SK-N-SH (cell line): ENCODE measurements around the gene NPR1. TPM values are rescaled to one million over a fixed set of nuclear protein-coding genes. Genes with fewer than 3 reads are reported as not detected.

Source experiments
- CTCF ChIA-PET: fragments of 300-600, 350-600 bp; formaldehyde crosslinking; extraction: SDS; loops from one replicate; lab custom pipeline; 2021; lab: Yijun Ruan, JAX
- POLR2A ChIA-PET: fragments of 350-600 bp; sonication (Branson Sonifier 250); formaldehyde crosslinking; extraction: SDS; loops from one replicate; lab custom pipeline; 2020; ENCODE audit warnings: antibody characterized with exemption, inconsistent platforms; lab: Yijun Ruan, JAX
- DNase-seq: peaks from one replicate; pipeline ENCODE4 v3.0.0; 2012
- H2AFZ ChIP-seq: fragments of 200-600 bp; sonication (generic); 2 replicates; pipeline ENCODE4 v1.8.1; 2016; ENCODE audit warnings: antibody characterized with exemption, mild to moderate bottlenecking, low read depth
- H3F3A ChIP-seq: fragments of 200-600 bp; sonication (generic); replicated peaks from 2 replicates; pipeline ENCODE3; 2016; ENCODE audit warnings: antibody characterized with exemption, mild to moderate bottlenecking; ENCODE audit not compliant: insufficient read depth
- H3K27ac ChIP-seq, 2 experiments: fragments of 200-500 bp in 1 of 2; fragments of 200-600 bp in 1 of 2; sonication (Bioruptor generic) in 1 of 2; sonication (generic), shearing (Covaris generic) in 1 of 2; 2 replicates each; pipeline versions ENCODE4 v1.5.1 to v1.6.1; 2014 to 2016; ENCODE audit warnings: low read depth in 2 of 2, inconsistent platforms in 1 of 2, low read length in 1 of 2, mild to moderate bottlenecking in 1 of 2, mixed read lengths in 1 of 2
- H3K27me3 ChIP-seq: fragments of 200-600 bp; sonication (generic), shearing (Covaris generic); 2 replicates; pipeline ENCODE4 v1.6.1; 2016; ENCODE audit warnings: mixed run types; ENCODE audit not compliant: insufficient read depth
- H3K36me3 ChIP-seq, 2 experiments: fragments of 200-500 bp in 1 of 2; fragments of 200-600 bp in 1 of 2; sonication (Bioruptor generic) in 1 of 2; sonication (generic) in 1 of 2; replicated peaks in 1 of 2; 2 replicates each; pipeline versions ENCODE3 to v1.5.1; 2014 to 2016; ENCODE audit warnings: low read length in 1 of 2, mild to moderate bottlenecking in 1 of 2; ENCODE audit not compliant: insufficient read depth in 2 of 2, control insufficient read depth in 1 of 2
- H3K4me1 ChIP-seq, 2 experiments: fragments of 200-500 bp in 1 of 2; fragments of 200-600 bp in 1 of 2; sonication (Bioruptor generic) in 1 of 2; sonication (generic), shearing (Covaris generic) in 1 of 2; 2 replicates each; pipeline versions ENCODE4 v1.5.1 to v1.6.1; 2014 to 2016; ENCODE audit warnings: low read depth in 1 of 2, low read length in 1 of 2, mixed run types in 1 of 2; ENCODE audit not compliant: insufficient read depth in 2 of 2, control insufficient read depth in 1 of 2
- H3K4me2 ChIP-seq: fragments of 200-600 bp; sonication (generic), shearing (Covaris generic); 2 replicates; pipeline ENCODE4 v1.6.1; 2017; ENCODE audit warnings: mixed run types
- H3K4me3 ChIP-seq, 2 experiments: fragments of 200-500 bp in 1 of 2; fragments of 200-600 bp in 1 of 2; sonication (Bioruptor generic) in 1 of 2; sonication (generic), shearing (Covaris generic) in 1 of 2; 2 replicates each; pipeline versions ENCODE4 v1.5.1 to v1.8.1; 2014 to 2016; ENCODE audit warnings: low read depth in 2 of 2, inconsistent platforms in 1 of 2, low read length in 1 of 2, mild to moderate bottlenecking in 1 of 2, mixed read lengths in 1 of 2, moderate library complexity in 1 of 2
- H3K79me2 ChIP-seq: fragments of 200-600 bp; sonication (generic); 2 replicates; pipeline ENCODE4 v1.8.1; 2017; ENCODE audit warnings: mild to moderate bottlenecking; ENCODE audit not compliant: insufficient read depth
- H3K9ac ChIP-seq: fragments of 200-600 bp; sonication (generic); 2 replicates; pipeline ENCODE4 v1.6.1; 2017; ENCODE audit warnings: mixed run types
- H3K9me2 ChIP-seq: fragments of 200-600 bp; sonication (generic); 2 replicates; pipeline ENCODE4 v1.6.1; 2017; ENCODE audit warnings: mixed run types
- H3K9me3 ChIP-seq: fragments of 200-600 bp; sonication (generic); 2 replicates; pipeline ENCODE4 v1.6.1; 2017; ENCODE audit warnings: mixed run types, mild to moderate bottlenecking, moderate library complexity
- H4K20me1 ChIP-seq: fragments of 200-600 bp; sonication (generic); 2 replicates; pipeline ENCODE4 v1.6.1; 2017; ENCODE audit warnings: mild to moderate bottlenecking, mixed run types; ENCODE audit not compliant: insufficient read depth
- FOXJ3 ChIP-seq: sonication (generic); formaldehyde crosslinking; IDR thresholded peaks from 2 replicates; pipeline ENCODE4 v1.5.1; 2020; ENCODE audit warnings: mild to moderate bottlenecking, missing genetic modification reagents
- GATA2 ChIP-seq: sonication (generic); formaldehyde crosslinking; IDR thresholded peaks from 2 replicates; pipeline ENCODE4 v1.5.0; 2020; ENCODE audit warnings: mild to moderate bottlenecking, missing genetic modification reagents
- JUND ChIP-seq: IDR thresholded peaks from 2 replicates; pipeline ENCODE4 v1.4.0; 2012
- MEF2A ChIP-seq: IDR thresholded peaks from 2 replicates; pipeline ENCODE4 v1.4.0; 2012; ENCODE audit warnings: low read depth, borderline replicate concordance
- NFIC ChIP-seq: IDR thresholded peaks from 2 replicates; pipeline ENCODE4 v1.4.0; 2012; ENCODE audit warnings: borderline replicate concordance
- RAD21 ChIP-seq: IDR thresholded peaks from 2 replicates; pipeline ENCODE4 v1.6.1; 2012; ENCODE audit warnings: mild to moderate bottlenecking, low read length
- RCOR1 ChIP-seq: fragments of 150-350 bp; IDR thresholded peaks from 2 replicates; pipeline ENCODE4 v1.6.1; 2017; ENCODE audit warnings: antibody characterized with exemption, low read length
- SMC3 ChIP-seq: IDR thresholded peaks from 2 replicates; pipeline ENCODE4 v1.6.1; 2012; ENCODE audit warnings: low read depth, low read length, improper control_type of control experiment
- TEAD4 ChIP-seq: IDR thresholded peaks from 2 replicates; pipeline ENCODE4 v1.4.0; 2012; ENCODE audit warnings: mild to moderate bottlenecking, borderline replicate concordance; ENCODE audit not compliant: insufficient read depth
- YY1 ChIP-seq: IDR thresholded peaks from 2 replicates; pipeline ENCODE4 v1.4.0; 2012; ENCODE audit warnings: low read depth, mild to moderate bottlenecking
- WGBS: methylation state at CpG from one replicate; pipeline ENCODE4 v1.1.6; 2017; ENCODE audit warnings: low lambda C conversion rate; 5-methylcytosine and 5-hydroxymethylcytosine counted together
- polyA plus RNA-seq, 3 experiments: library from polyadenylated mRNA; depleted of rRNA; stranded (reverse); fragments of >200 nt; gene quantifications; 2 replicates each; pipeline ENCODE4 v1.2.3, GENCODE V29; 2012
- TF ChIP-seq, protein P1 (sequence below): fragments of 200-600 bp; sonication (generic); IDR thresholded peaks from 2 replicates; pipeline ENCODE4 v1.6.1; 2017; ENCODE audit warnings: antibody characterized with exemption, mild to moderate bottlenecking, moderate library complexity
- TF ChIP-seq, protein P2 (sequence below): IDR thresholded peaks from 2 replicates; pipeline ENCODE4 v1.4.0; 2012; ENCODE audit warnings: low read depth, borderline replicate concordance
- TF ChIP-seq, protein P3 (sequence below): fragments of 150-350 bp; IDR thresholded peaks from 2 replicates; pipeline ENCODE4 v1.6.1; 2016; ENCODE audit warnings: mild to moderate bottlenecking, low read depth, low read length
- TF ChIP-seq, protein P4 (sequence below): IDR thresholded peaks from 2 replicates; pipeline ENCODE4 v1.6.1; 2012; ENCODE audit warnings: mild to moderate bottlenecking, low read depth, low read length, moderate library complexity
- TF ChIP-seq, protein P5 (sequence below): fragments of 150-350 bp; IDR thresholded peaks from 2 replicates; pipeline ENCODE4 v1.6.1; 2017; ENCODE audit warnings: antibody characterized with exemption, low read length, low read depth, borderline replicate concordance
- TF ChIP-seq, protein P6 (sequence below): IDR thresholded peaks from 2 replicates; pipeline ENCODE4; 2012

The NPR1 gene
- polyA plus RNA-seq, 1 of the 3 experiments (the other 2 are of a cell fraction) = 0.12 TPM

DNA sequence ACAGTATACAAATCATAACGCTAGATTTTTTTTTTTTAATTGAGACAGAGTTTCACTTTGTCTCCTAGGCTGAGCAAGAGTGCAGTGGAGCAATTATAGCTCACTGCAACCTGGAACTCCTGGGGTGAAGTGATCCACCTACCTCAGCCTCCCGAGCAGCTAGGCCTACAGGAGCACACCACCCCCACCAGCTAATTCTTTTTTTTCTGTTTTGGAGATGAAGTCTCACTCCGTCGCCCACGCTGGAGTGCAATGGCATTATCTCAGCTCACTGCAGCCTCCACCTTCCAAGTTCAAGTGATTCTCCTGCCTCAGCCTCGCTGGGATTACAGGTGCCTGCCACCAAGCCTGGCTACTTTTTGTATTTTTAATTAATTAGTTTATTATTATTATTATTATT is 21.3 kb downstream of the NPR1 start:
- Histone ChIP-seq H3K27me3 (no peaks in the 10 kb centered on the region), H3K4me1 (peaks cover 0 to 16% of the 10 kb centered on the region in 2 experiments; a peak in 1 of 4 replicates), H3K9me3 (no peaks in the 10 kb centered on the region), H2AFZ (no peak overlapping the region), H3K36me3 (no peaks in the 10 kb centered on the region), H3K9me2 (no peaks in the 10 kb centered on the region), H3K9ac (no peak overlapping the region), H3K79me2 (no peaks in the 10 kb centered on the region), H3F3A (peaks cover 3% of the 10 kb centered on the region), H4K20me1 (no peaks in the 10 kb centered on the region), H3K4me3 (no peak overlapping the region), H3K27ac (no peak overlapping the region), H3K4me2 (no peak overlapping the region)
- WGBS = 92% methylated on average over 6 of the region's 6 CpGs
- CTCF ChIA-PET = interaction anchor here (3.2 kb wide), 1 partner anchor 22 kb away, joined by 13 read pairs; the partner anchor contains the start of gene NPR1
- POLR2A ChIA-PET = no interaction called here
- TF ChIP-seq GATA2 (CRISPR knock-in tag) = no peak
- no peak for TF ChIP-seq TEAD4
- no peak for DNase-seq

DNA sequence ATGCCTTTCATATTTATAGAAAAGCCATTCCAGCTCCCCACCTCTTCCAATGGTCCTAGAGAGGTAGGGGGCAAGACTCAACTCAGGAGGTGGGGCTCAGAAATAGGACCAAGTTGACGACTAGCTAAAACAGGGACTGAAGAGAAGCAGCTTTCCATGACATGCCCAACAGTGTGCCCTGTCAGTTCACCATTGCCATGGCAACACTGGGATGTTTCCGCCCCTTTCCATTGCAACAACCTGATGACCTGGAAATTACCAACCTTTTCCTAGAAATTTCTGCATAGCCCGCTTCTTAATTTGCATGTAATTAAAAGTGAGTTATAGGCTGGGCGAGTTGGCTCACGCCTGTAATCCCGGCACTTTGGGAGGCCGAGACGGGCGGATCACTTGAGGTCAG is 27.0 kb downstream of the NPR1 start:
- Histone ChIP-seq H3K9me2 (no peaks in the 10 kb centered on the region), H3K9ac (no peak overlapping the region), H3K27ac (no peak overlapping the region), H3F3A (peaks cover 3% of the 10 kb centered on the region), H3K36me3 (no peaks in the 10 kb centered on the region), H3K4me2 (no peak overlapping the region), H3K4me3 (no peak overlapping the region), H4K20me1 (no peaks in the 10 kb centered on the region), H3K4me1 (no peaks in the 10 kb centered on the region), H2AFZ (no peak overlapping the region), H3K79me2 (no peaks in the 10 kb centered on the region), H3K27me3 (no peaks in the 10 kb centered on the region), H3K9me3 (no peaks in the 10 kb centered on the region)
- no peak for DNase-seq
- no peak for TF ChIP-seq YY1
- TF ChIP-seq, protein P1, sequence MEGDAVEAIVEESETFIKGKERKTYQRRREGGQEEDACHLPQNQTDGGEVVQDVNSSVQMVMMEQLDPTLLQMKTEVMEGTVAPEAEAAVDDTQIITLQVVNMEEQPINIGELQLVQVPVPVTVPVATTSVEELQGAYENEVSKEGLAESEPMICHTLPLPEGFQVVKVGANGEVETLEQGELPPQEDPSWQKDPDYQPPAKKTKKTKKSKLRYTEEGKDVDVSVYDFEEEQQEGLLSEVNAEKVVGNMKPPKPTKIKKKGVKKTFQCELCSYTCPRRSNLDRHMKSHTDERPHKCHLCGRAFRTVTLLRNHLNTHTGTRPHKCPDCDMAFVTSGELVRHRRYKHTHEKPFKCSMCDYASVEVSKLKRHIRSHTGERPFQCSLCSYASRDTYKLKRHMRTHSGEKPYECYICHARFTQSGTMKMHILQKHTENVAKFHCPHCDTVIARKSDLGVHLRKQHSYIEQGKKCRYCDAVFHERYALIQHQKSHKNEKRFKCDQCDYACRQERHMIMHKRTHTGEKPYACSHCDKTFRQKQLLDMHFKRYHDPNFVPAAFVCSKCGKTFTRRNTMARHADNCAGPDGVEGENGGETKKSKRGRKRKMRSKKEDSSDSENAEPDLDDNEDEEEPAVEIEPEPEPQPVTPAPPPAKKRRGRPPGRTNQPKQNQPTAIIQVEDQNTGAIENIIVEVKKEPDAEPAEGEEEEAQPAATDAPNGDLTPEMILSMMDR = no peak
- TF ChIP-seq RAD21 = no peak
- TF ChIP-seq JUND = no peak
- TF ChIP-seq, protein P2, sequence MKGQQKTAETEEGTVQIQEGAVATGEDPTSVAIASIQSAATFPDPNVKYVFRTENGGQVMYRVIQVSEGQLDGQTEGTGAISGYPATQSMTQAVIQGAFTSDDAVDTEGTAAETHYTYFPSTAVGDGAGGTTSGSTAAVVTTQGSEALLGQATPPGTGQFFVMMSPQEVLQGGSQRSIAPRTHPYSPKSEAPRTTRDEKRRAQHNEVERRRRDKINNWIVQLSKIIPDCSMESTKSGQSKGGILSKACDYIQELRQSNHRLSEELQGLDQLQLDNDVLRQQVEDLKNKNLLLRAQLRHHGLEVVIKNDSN = no peak
- TF ChIP-seq, protein P3, sequence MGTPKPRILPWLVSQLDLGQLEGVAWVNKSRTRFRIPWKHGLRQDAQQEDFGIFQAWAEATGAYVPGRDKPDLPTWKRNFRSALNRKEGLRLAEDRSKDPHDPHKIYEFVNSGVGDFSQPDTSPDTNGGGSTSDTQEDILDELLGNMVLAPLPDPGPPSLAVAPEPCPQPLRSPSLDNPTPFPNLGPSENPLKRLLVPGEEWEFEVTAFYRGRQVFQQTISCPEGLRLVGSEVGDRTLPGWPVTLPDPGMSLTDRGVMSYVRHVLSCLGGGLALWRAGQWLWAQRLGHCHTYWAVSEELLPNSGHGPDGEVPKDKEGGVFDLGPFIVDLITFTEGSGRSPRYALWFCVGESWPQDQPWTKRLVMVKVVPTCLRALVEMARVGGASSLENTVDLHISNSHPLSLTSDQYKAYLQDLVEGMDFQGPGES = no peak
- no peak for TF ChIP-seq RCOR1
- no peak for TF ChIP-seq FOXJ3 (CRISPR knock-in tag)
- TF ChIP-seq NFIC = no peak
- TF ChIP-seq SMC3 = no peak
- TF ChIP-seq, protein P4, sequence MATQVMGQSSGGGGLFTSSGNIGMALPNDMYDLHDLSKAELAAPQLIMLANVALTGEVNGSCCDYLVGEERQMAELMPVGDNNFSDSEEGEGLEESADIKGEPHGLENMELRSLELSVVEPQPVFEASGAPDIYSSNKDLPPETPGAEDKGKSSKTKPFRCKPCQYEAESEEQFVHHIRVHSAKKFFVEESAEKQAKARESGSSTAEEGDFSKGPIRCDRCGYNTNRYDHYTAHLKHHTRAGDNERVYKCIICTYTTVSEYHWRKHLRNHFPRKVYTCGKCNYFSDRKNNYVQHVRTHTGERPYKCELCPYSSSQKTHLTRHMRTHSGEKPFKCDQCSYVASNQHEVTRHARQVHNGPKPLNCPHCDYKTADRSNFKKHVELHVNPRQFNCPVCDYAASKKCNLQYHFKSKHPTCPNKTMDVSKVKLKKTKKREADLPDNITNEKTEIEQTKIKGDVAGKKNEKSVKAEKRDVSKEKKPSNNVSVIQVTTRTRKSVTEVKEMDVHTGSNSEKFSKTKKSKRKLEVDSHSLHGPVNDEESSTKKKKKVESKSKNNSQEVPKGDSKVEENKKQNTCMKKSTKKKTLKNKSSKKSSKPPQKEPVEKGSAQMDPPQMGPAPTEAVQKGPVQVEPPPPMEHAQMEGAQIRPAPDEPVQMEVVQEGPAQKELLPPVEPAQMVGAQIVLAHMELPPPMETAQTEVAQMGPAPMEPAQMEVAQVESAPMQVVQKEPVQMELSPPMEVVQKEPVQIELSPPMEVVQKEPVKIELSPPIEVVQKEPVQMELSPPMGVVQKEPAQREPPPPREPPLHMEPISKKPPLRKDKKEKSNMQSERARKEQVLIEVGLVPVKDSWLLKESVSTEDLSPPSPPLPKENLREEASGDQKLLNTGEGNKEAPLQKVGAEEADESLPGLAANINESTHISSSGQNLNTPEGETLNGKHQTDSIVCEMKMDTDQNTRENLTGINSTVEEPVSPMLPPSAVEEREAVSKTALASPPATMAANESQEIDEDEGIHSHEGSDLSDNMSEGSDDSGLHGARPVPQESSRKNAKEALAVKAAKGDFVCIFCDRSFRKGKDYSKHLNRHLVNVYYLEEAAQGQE = no peak
- TF ChIP-seq MEF2A = no peak
- TF ChIP-seq, protein P5, sequence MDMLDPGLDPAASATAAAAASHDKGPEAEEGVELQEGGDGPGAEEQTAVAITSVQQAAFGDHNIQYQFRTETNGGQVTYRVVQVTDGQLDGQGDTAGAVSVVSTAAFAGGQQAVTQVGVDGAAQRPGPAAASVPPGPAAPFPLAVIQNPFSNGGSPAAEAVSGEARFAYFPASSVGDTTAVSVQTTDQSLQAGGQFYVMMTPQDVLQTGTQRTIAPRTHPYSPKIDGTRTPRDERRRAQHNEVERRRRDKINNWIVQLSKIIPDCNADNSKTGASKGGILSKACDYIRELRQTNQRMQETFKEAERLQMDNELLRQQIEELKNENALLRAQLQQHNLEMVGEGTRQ = no peak
- TF ChIP-seq, protein P6, sequence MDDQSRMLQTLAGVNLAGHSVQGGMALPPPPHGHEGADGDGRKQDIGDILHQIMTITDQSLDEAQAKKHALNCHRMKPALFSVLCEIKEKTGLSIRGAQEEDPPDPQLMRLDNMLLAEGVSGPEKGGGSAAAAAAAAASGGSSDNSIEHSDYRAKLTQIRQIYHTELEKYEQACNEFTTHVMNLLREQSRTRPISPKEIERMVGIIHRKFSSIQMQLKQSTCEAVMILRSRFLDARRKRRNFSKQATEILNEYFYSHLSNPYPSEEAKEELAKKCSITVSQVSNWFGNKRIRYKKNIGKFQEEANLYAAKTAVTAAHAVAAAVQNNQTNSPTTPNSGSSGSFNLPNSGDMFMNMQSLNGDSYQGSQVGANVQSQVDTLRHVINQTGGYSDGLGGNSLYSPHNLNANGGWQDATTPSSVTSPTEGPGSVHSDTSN = no peak
- WGBS = 91% methylated on average over 9 of the region's 9 CpGs
- POLR2A ChIA-PET = no interaction called here
- CTCF ChIA-PET = interaction anchor here (0.6 to 1.2 kb wide), 5 partner anchors 43 to 282 kb away, joined by 3 to 4 read pairs (median 3); no protein-coding TSS in a partner anchor
